ENCODE measurements around the gene SLC30A4.
"Not testable (repeated sequence)": the region's sequence is repeated elsewhere in the genome, so short reads cannot be mapped to it uniquely, and the experiment has no call there.

SLC30A4 gene

DNA sequence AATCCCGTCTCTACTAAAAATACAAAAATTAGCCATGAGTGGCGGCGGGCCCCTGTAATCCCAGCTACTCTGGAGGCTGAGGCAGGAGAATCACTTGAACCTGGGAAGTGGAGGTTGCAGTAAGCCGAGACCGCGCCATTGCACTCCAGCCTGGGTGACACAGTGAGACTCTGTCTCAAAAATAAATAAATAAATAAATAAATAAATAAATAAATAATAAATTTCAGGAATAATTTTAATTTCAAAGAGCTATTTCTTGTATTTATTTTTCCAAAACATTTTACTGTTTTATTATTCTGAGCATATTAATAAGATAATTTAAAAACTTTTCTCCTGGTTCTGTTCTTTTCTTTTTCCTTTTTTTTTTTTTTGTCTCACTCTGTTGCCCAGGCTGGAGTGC lies 15.4 kb downstream of the SLC30A4 start:
- not testable (repeated sequence) for DNase-seq

DNA sequence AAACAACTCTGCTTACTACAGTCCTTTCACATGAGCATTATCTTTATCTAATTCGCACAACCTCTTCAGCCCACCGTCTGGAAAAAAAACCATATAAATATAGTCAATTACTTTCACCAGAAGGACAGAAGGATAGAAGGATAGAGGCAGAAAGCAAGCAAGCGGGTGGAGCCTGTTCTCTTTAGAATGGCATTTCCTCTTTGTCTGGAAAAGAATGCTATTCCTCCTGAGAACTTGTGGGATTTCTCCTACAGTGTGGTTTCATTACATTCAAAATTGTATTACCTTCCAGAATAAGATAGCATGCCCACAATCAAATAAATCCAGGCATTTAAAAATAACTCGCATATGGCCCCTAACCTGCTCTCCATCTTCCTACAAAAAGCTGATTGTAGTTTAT lies 23.1 kb downstream of the SLC30A4 start:
- DNase-seq = no peak

DNA sequence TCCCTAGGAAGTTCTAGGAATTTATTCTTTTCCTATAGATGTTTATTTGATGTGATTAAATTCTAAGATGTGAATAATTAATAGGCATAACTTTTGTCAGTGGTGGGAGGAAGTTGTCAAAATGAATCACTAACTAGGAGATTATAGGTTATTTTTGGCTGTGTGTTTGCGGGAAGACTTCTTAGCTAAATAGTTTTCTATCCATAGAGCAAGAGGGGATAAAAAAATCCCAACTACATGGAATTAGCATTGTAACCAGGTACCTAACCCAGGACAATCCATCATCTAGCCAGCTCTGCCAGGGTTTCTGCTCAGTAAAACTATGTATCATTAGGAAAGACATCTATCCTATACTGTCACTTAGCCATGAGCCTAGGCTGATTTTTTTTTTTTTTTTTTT lies 23.9 kb downstream of the SLC30A4 start:
- DNase-seq = no peak

DNA sequence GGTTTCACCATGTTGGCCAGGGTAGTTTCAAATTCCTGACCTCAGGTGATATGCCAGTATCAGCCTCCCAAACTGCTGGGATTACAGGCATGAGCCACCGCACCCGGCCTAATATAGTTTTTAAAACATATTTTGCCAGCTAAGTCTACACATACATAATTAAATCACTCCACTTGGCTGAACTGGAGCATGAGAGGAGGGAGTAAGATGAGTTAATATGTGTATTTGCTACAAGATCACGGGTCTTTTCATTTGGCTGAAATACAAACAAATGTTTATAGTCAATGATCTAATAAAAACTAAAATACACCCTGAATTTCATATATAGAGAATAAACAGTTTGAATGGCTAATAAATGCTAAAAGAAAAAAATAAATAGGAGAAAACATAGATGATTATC lies 25.3 kb downstream of the SLC30A4 start:
- DNase-seq = no peak

DNA sequence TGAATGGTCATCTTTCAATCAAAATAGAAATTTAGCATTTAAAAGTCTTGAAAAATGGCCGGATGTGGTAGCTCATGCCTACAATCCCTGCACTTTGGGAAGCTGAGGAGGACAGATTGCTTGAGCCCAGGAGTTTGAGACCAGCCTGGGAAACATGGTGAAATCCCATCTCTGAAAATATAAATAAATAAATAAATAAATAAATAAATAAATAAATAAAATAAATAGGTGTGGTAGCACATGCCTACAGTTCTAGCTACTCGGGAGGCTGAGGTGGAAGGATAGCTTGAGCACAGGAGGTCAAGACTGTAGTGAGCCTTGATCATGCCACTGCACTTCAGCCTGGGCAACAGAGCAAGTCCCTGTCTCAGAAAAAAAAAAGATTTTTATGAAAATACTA lies 25.9 kb downstream of the SLC30A4 start:
- no peak for DNase-seq

DNA sequence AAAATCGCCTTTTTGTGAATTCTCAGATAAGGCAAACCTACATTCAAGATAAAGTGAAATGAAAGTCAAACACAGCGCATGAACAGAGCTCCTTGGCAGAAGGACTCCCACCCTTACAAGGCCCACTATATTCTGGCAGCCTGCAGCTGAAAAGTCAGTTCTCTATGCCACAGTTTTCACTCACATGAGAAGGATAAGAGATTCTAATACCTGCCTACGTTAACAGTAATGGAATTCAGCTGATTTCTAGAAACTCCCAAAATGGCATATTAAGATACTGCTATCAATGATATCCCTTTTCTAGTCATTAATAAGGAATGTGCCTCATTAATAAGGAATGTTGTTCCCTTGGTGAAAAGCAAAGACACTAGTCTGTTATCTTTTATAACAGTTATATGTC lies 27.0 kb downstream of the SLC30A4 start:
- DNase-seq = no peak

DNA sequence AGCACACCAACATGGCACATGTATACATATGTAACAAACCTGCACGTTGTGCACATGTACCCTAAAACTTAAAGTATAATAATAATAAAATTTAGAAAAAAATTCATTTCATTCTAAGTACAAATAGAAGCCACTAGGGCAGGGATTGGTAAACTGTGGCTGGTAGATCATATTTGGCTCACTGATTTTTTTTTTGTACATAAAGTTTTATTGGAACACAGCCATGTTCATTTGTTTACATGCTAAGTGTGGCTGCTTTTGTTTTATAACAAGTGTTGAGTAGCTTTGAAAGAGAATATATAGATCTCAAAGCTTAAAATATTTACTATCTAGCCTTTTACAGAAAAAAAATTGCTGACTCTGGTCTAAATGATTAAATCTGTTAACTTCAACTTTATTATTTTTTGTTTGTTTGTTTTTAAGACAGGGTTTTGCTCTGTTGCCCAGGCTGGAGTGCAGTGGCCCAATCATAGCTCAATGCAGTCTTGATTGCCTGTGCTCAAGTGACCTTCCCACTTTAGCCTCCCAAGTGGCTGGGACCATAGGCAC lies 32.8 kb downstream of the SLC30A4 start:
- no peak for DNase-seq

DNA sequence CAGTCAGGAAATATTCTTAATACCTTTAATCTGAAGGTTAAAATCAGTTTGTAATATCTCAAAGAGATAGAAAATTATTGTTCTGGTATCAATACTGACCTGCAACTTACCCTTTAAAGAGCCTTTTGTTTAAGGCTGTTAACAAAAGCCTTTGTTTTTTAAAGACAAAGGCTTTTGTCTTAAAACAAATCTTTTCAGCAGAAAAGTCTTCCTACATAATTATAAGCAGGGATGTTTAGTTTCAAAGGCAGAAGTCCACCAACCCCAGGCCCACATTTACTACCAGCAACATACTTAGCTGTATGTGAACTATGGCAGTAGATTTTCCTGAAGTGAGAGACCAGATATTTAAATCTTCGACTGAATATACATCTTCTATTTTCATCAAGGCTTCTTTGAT lies 36.2 kb downstream of the SLC30A4 start:
- DNase-seq = no peak

DNA sequence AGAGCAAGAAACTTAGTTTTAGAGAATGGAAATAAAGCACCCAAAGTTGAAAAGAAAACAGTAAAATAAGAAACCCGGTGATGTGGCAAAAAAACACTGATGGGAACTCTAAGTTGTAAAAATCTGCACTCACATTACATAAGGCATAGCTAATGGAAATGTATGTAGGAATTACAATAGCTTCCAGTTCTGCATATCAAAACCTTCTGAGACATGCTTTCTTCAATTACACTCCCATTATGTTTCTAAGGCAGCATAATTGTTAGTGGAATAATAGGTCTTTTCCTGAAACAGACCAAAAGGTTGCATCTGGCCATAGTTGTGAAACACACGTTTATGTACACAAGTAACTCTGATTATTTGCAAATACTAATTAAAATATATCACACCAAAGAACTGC lies 41.4 kb downstream of the SLC30A4 start:
- DNase-seq = peak in 1 of 2 experiments; percentile 42

DNA sequence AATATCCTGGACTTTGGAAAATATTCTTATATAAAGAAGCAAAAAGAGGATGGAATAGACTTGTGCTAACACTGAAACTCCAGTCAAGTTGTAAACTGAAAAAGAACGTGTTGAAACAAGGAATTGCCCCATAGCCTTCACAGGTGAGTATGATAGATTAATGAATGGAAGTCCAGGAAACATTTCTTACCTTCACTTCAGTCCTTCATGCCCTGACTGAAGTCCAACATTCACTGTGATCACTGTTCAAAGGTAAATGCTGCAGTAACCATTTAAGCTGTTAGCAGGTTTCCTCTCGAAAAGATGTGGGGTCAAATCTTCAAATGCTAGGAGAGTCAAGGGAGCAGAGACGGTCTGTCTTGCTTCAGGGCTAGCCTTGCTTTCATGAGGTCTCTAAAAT lies 46.1 kb downstream of the SLC30A4 start:
- DNase-seq = no peak

DNA sequence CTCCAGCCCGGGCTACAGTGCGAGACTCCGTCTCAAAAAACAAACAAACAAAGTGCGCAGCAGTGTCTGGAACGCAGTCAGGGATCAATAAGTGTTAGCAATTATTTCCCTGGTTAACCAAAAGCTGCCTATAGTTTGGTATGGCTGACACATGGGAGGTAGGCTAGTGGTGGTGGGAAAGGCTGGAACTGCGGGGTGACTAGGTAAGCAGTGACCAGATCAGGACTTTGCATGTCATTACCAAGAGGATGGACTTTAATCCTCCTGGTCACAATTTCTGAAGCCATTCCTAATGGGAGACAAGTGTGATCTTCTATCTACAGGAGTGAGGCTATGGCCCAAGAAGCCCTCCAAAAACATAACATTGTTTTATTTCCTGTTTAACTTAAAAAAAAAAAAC lies 47.8 kb downstream of the SLC30A4 start:
- DNase-seq = no peak

DNA sequence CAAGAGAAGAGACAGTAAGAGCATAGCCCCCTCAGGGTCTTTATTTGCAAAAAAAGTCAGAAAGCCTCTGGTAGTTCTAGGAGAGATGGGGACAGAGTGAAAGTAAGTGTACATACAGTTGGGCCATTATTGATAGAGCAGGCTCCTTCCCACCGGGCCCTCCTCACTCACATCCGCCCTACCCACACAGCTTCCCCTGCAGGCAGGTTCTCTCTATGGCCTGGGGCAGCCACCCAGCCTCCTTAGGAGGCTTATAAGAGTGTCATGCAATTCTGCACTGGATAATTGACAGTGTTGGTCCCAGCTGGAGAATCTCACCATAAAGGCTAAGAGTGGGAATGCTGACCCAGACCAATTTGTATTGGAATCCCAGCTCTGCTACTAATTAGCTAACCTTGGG lies 49.5 kb downstream of the SLC30A4 start:
- no peak for DNase-seq

DNA sequence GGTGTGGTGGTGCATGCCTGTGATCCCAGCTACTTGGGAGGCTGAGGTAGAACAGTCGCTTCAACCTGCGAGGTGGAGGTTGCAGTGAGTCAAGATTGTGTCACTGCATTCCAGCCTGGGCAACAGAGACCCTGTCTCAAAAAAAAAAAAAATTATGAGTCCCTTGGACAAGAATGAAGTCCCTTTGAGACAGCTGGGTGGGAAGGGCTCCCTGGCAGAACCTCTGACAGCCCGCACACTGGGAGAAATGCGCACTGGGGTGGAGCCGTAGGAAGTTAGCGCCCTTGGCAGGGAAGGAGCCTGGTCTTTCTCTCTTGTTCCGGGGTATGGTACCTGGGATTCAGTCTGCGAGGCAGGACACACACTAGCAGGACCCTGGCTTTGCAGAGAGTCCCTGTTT lies 51.4 kb downstream of the SLC30A4 start:
- no peak for DNase-seq

DNA sequence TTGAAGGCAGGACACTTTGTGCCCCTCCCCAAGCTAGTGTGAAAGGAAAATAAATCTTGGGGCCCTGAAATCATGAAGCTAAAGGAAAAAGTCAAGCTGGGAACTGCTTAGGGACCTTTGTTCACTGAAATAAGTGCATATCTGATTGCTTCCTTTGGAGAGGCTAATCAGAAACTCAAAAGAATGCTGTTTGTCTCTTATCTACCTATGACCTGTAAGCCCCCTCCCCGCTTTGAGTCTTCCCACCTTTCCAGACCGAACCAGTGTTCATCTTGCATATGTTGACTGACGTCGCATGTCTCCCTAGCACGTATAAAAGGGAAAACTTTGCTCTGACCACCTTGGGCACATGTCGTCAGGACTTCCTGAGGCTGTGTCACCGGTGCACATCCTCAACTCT lies 53.1 kb downstream of the SLC30A4 start:
- no peak for DNase-seq

DNA sequence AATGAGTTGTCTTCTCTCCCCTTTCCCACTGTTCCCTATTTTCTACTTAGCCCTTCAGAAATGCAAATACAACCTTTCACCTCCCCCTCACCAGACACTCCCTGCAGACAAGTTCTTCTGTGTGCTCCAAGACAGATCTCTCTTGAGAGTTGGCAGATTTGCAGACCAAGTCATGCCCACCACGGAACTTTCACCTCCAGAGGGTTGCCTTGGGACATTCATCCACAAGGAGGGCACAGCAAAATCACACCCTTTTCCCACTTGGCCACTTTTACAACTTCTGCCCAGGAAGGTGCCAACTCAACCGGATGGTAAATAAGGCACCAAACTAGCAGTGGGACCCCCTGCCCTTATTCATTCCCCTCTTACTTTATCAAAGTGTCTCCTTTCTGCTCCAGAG lies 53.5 kb downstream of the SLC30A4 start:
- DNase-seq = no peak

DNA sequence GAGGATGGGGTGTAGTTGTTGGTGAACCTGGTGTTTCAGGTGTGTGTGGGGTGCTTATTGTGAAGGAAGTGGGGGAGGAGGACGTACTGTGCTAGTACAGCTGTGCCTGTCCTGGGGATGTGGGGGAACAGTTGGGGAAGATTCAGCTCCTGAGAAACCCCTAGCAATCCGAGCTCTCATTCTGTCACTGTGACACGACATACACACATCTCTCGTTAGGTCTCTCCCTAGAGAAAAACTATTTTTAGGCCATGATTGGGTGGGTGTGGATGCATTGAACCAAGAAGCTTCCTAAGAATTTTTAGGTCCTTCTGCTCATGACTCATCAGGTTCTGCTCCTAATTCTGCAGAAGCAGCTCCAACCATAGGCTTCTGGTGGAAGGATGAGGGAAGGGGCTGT lies 54.3 kb downstream of the SLC30A4 start:
- no peak for DNase-seq

DNA sequence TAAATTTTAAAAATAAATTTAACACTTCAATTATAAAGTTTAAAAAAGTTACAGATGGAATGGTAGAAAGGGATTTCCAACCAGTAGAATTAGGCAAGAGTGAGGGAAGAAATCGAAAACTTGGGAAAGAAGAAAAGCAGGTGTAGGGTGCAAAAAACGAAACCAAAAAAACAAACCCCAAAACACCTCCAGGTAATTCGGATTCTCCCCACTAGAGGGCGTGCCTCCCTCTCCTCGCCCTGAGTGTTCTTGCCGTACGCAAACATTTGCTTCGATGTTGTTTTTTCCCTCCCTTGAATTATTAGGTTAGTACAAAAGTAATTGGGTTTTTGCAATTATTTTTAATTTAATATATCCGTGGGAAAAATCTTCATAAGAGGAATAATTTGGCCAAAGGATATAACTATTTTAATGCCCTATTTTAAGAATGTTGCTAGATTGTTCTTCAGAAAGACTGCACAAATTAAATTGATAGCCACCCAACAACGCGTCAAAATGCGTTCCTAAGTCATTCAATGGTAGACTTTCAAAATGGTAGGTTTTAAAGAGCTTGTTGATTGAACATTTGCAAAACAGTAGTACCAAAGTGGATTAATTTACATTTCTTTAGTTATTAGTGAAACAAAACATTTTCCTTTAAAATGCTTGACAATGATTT lies 63.7 kb downstream of the SLC30A4 start:
- peak; percentile 63 to 68 for DNase-seq

DNA sequence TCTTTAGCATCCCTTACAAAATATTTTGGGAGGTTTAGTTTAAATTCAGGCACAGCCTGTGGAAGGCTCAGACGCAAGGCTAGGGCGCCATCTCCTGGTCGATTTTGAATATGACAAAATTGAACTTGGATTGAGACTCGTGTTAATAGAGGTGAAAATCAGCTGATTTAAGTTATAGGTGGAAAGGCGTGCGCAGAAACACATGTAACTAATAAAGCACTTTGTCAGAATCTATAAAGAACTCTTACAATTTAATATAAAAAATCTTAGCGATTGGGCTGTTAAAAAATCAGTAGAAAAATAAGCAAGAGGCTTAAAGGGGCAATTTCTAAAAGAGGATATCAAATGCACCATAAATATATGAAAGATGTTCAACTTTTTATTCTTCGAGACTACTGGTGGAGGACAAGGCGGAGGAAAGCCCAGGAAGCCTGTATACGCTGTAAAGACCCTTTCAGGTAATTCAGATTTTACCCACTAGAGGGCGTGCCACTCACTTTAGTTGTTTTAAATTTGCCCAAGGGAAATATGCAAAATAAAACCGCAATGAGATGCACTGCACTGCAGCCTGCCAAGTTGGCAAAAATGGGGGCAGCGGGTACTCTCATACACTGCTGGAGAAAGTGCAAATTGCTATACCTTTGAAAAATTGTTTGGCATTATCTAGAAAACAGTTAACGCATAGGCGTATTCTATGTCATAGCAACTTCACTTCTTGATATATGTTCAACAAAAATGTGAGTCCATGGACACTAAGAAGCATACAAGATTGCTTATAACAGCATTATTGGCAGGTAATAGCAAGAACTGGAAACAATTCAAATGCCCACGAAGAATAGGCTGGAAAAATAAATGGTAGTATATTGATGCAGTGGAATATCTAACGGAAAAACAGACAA lies 64.7 kb downstream of the SLC30A4 start:
- DNase-seq = peak; percentile 80 to 89

DNA sequence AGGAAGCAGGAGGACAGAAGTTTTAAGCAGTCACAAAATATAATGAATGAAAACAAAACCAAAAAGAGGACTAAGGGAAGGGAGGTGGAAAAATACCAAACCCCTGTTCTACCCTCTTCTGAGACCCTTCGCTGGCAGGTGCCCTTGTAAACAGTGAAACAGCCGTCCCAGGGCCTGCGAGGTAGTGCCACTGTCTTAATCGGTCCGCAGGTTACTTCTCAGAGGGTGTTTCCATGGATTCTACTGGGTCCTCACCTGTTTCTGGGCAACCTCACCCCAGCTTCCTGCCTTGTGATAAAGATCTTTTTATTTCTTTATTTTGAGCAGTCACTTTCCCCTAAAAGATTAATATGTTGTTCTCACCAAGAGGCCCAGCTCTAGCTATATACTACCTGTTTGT lies 65.3 kb downstream of the SLC30A4 start:
- DNase-seq = peak in 1 of 2 experiments; percentile 29

DNA sequence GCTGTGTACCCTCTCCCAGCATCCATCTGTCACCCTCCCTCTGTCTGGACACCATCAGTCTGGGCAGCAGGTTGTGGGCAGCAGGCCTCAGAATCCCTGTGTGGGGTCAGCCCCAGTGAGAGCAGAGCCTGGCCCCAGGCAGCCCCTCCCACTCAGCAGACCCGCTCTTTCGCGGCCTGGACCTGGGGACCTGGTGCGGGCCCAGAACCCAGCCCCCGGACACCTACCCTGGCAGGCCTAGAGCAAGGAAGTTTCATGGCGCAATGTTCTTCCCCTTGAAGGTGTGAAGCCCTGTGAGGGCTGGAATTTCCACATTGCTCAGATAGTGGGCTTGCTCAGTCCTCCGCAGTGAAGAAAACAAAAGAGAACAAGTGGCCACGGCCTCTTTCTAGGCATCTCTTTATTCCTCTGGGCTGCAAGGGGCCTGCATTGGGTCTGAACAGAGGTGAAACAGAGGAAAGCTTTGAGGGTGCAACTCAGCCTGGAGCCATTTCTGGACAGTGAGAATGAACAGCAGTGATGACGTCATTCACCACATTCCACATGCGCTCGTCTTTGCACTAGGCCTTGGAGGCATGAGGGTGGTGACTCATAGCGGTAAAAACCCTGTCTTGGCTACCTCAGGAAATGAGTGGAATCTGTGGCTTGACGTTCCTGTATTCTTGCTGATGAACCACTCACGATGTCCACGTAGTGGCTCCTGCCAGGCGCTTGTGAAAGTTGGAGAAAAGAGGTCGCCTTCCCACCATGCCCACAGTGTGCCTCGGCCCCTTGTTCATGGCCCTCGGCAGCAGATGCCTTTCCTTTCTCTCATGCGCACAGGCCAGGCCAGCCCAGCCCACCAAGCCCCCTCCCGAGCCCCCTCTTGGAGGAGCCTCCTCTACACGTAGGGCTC lies 66.1 kb downstream of the SLC30A4 start:
- DNase-seq = no peak

DNA sequence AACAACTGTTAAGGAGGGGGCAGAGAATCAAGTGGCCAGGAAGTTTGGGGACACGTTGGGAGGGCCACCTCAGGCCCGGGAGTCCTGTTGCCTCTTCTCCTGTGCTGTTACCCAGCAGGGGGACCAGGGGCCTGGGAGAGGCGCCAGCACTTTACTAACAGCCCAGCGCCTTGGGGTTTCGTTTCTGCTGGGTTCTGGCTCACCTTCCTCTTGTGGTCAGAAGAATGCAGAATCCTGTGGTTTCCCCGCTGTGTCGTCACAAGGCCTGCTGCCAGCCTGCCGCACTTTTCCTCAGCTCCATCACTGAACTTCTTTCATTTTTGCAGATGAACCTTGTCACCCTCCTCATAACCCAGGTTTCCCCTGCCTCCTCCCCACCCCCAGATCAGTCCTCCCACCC lies 67.7 kb downstream of the SLC30A4 start:
- DNase-seq = no peak

DNA sequence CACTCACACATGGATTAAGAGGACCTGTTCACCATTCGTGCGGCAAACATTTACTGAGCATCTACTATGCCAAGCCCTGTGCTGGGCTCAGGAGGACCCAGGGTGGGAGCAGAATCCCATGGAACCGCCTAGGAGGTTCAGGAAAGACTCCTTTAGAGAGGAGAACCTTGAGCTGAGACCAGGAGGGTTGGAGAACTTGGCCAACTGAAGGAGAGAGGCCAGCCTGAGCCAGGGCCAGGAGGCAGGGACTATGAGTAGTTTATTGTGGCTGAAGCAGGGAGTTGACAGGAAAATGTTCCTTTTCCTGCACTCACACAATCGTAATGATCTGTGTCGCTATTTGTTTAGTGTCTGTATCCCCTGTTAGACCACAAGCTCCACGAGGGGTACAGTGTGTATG lies 71.3 kb downstream of the SLC30A4 start:
- DNase-seq = no peak
